HEK293T (cell line): ENCODE data around the gene ARHGAP22.

ENCODE experiments used
- ARNT ChIP-seq: fragments of 450-650 bp; IDR thresholded peaks from 2 replicates; pipeline ENCODE4 v1.6.1; 2017; ENCODE audit warnings: mild to moderate bottlenecking
- CTBP1 ChIP-seq: fragments of 450-650 bp; IDR thresholded peaks from 2 replicates; pipeline ENCODE4 v1.6.1; 2016; ENCODE audit warnings: borderline replicate concordance
- ELF4 ChIP-seq: fragments of 450-650 bp; IDR thresholded peaks from 2 replicates; pipeline ENCODE4 v1.6.1; 2017; ENCODE audit warnings: antibody characterized with exemption
- FOXA1 ChIP-seq: fragments of 450-650 bp; IDR thresholded peaks from 2 replicates; pipeline ENCODE4 v1.6.1; 2016; ENCODE audit warnings: mild to moderate bottlenecking
- FOXM1 ChIP-seq: fragments of 450-650 bp; IDR thresholded peaks from 2 replicates; pipeline ENCODE4 v1.6.1; 2017; ENCODE audit warnings: mild to moderate bottlenecking, borderline replicate concordance
- SP1 ChIP-seq: fragments of 450-650 bp; IDR thresholded peaks from 2 replicates; pipeline ENCODE4 v1.6.1; 2017
- SUZ12 ChIP-seq: fragments of 450-650 bp; IDR thresholded peaks from 2 replicates; pipeline ENCODE4 v1.6.1; 2016; ENCODE audit warnings: mild to moderate bottlenecking

- no peak for TF ChIP-seq ARNT
- TF ChIP-seq ELF4, result no peak
- no peak for TF ChIP-seq SP1
- no peak for TF ChIP-seq FOXM1
- no peak for TF ChIP-seq SUZ12
- TF ChIP-seq CTBP1, result no peak
- no peak for TF ChIP-seq FOXA1
Observed at GRCh38 chr10:48520184-48520506, 84.7 kb downstream of the ARHGAP22 start.
